GM23248 (cell line): ENCODE data around the gene CD6.

Experiments used
- EZH2 ChIP-seq: fragments of 200-600 bp; sonication (generic); IDR thresholded peaks from 2 replicates; pipeline ENCODE4 v1.6.1; 2018; ENCODE audit warnings: antibody characterized with exemption, mild to moderate bottlenecking; ENCODE audit not compliant: insufficient read depth, poor library complexity, severe bottlenecking
- EZH2phosphoT487 ChIP-seq: fragments of 200-600 bp; sonication (generic); IDR thresholded peaks from 2 replicates; pipeline ENCODE4 v1.6.1; 2018; ENCODE audit warnings: antibody characterized with exemption, moderate library complexity, mild to moderate bottlenecking, low read depth; ENCODE audit not compliant: insufficient read depth

GRCh38 chr11:61001931-61002330 lies 30.5 kb downstream of the CD6 start:
- TF ChIP-seq EZH2: no peak
- no peak for TF ChIP-seq EZH2phosphoT487
